ENCODE data around the gene PIH1D1.

GRCh38 chr19:49441960-49442350, 9.7 kb downstream of the PIH1D1 start:
- TF ChIP-seq POLR2A (IDR thresholded peaks at IDR 0.05) (no peak), CTCF (IDR thresholded peaks at IDR 0.05) (no peak), POLR2AphosphoS5 (IDR thresholded peaks at IDR 0.05) (no peak), EP300 (IDR thresholded peaks at IDR 0.05) (no peak)

Measured in sigmoid colon (tissue), 4 donors.